HG02870 (cell line): ENCODE data around the gene MFNG.

Source experiments
- ATAC-seq: cut with Tn5 transposase; IDR thresholded peaks from one replicate; pipeline ENCODE4 v1.9.1; 2021; ENCODE audit warnings: mild to moderate bottlenecking, moderate library complexity; ENCODE audit not compliant: unreplicated experiment

MFNG gene

DNA sequence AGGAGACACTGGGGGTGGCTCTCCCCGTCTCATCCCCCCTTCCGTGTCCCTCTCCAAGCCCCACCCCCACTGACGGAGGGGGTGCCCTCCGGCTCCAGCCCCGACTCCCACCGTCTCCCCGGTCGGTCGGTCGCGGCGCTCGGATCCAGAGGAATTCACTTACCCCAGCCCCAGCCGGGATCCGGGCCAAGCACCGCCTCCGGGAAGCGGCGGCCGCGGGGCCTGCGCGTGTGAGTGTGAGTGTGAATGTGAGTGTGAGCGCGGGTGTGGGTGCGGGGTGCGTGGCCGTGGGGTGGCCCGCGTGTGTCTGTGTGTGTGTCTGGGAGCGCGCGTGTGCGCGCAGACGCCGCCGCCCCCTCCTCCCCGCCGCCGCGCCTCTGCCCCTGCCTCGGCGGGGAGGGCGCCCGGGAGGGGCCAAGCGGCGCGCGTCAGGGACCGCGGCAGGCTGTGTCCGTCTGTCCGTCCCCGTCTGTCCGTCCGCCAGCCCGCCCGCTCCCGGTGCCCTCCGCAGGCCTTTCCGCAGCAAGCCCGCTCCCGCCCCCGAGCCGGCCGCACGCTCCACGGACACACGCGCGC lies 59.0 kb downstream of the MFNG start, which contains the start of gene ELFN2:
Gene ELFN2 (minus strand): TSS at position 345 of the 576 bp plus-strand sequence. CDS start 51,945 bp downstream, outside the sequence.
- no peak for ATAC-seq

DNA sequence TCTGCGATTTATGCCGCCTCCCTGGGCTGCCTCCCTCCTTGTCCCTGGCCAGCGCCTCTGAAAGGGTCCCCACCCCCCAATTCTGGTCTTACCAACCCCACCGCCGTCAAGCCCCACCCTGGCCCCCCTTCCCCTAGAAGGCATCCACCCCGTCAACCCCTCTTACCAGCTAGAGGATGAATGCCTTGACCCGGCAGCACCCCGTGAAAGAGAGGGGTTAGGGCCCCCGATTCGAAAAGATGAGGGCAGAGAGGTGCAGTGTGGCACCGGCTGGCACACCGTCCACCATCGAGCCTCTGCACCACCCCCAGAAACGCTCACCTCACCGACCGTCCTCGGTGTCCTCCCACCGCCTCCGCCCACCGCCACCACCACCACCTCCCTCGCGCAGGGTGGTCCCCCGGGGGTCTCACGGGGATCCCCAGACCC lies 59.5 kb downstream of the MFNG start:
- no peak for ATAC-seq

- ATAC-seq: no peak
Observed at GRCh38 chr22:37425800-37426705, 60.1 kb downstream of the MFNG start.

DNA sequence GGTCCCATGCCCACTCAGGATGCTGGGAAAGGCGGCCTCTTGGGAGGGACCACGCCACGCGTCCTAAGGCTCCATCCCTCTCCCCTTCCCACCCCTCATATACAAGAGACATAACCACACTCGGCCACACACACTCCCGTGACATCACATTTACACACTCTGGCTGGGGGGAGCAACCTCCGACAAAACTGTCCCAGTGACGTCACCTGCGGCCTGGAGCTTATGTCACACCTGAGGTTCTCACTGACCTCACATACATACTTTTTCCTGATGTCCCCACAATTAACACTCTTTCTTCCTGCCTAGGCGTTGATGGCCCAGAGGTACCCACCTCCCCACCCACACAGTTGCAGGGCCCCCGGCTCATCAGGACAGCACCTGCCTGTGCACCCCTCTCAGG lies 60.8 kb downstream of the MFNG start:
- ATAC-seq: no peak

DNA sequence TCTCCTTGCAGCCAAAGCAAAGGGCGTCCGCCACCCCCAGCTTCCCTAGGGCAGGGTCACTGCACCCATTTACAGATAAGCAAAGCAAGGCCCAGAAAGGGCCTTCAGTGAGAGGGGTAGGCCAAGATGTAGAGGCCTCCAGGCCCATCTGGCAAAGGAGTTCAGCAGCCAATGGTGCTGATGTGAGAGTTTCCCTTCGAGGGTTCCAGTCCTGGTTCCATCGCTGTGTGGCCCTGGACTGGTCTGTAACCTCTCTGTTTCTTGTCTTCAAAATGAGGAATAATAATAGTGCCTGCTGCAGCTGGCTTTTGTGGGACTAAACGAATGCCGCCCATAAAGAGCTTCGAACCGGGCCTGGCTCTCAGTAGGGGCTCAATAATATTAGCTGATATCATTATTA lies 62.9 kb downstream of the MFNG start:
- no peak for ATAC-seq

- ATAC-seq: no peak
Observed at GRCh38 chr22:37421468-37421877, 64.7 kb downstream of the MFNG start.

DNA sequence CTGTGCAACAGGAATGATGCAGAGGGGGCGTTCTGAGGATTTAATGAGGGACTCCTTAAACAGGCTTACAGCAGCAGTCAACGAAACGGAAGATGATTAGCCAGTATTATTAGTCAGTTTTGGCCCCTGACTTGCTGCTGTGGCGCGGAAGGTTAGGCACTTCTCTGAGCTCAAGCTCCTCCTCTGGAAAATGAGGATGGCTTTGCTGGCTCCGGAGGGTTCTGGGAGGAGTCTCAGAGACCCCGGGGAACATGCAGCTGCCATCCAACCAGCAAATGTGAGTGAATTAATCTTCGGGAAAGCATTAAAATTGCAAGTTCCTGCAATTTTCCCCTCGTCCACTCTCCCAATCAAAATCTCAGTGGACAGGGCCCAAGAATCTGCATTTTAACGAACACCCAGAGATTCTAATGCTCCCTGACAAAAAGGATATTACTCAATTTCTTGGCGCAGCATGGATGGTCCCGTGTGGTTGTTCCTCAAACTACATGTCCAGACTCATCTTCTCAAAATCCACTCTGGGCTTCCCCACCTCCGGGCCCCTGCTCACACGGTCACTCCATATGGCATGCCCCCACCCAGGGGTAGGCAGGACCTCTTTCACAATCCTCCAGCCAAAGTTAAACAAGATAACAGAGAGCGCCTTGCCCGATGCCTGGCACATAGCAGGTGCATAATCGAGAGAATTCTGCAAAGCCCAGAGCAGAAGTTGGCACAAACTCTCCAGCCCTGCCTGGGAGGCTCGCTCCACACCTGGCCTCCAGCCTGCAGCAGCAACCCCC lies 65.3 kb downstream of the MFNG start:
- ATAC-seq: no peak

DNA sequence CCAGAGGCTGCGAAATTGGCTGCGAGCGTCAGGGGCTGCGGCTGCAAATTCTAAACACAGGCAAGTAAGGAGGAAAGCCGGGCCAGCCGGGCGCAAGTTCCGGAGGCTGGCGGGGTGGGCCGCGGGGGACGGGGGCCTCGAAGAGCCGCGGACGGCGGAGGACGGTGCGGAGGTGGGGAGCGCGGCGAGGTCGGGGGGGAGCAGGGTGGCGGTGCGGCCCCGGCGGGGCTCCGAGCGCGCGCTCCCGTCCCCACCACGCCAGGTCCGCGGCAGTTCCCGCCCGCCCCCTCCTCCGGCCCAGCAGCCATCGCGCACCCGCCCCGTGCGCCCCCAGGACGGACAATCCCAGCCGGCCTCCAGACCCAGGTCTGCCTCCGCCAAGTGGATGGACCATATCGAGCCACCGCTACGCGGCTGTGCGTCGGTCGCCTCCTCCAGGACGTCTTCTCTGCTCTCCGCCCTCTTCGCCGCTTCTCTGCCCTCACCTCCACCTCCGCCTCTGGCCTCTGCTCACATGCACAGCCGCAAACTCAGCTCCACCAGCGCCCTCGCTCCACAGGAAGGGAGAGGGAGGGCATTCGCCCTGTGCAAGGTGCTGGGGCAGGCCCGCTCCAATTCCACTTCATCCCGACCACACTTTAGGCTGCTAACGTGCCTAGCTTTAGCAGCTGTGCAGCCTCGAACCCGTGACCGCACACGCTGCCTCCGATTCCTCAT lies 66.1 kb downstream of the MFNG start:
- no peak for ATAC-seq

DNA sequence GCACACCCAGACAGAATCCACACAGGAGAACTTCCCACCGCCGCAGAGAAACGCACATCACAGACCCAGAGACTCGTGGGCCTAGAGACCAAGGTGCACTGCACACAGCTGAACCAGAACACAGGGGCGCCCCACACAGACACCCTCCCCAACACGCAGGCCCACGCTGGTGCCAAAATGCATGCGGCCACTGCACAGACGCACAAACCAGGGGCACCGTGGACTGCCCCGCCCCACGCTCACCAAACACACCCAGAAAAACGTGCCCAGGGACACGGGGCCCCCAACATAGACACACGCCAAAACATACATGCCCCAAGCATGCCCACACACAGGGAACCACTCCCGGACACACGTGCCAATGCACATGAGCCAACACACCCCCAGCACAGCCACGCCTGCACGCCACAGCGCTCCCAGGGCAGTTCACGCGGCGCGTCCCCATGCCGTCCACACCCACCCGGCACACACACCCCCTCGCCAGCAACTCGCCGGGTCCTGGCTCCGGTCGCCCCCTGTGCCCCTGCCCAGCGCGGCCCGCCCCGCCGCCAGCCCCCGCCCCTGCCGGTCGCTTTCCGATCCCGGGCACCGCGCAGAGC lies 66.7 kb downstream of the MFNG start:
- no peak for ATAC-seq
